Left hindlimb (tissue), 1 donor: ENCODE measurements around the gene CRYGN.
A peak's percentile ranks its signal among the peaks of the same experiment; 100 is the strongest.

Experiments used
- DNase-seq: peaks from one replicate; pipeline ENCODE4 v3.0.0-alpha.2; 2018

Gene CRYGN

DNA sequence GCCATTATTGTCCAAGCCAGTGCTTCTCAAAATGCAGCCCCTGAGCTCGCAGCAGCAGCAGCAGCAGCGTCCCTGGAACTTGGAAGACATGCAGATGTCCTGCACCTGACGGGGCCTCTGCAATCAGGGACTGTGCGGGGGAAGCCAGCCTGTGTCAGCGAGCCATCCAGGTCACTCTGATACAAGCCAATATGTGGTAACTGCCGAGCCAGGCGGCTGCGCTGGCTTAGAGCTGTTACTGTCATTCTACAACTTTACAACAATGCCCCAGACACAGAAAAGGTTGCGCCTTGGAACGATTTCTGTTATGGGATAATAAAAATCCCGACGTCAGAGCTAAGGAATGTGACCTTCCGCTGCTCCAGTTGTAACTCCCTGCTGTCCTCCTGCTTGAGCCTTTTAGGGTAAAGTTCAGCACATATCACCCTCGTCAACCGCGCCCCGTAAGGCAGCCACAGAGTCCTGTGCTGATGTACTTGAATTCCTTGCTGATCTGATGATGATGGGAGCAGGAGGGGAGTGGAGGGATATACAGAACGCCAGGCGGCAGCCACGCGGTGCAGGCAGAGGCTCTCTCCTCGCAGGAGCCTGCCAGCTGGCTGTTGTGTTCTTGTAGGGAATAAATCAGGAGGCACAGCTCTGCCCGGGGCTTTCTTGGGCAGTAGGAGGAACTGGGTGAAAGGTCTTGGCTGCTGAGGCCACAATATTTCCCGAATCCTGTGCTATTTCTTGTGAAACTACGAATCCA, 20.0 kb upstream of the CRYGN start:
- DNase-seq, result peak; percentile 87

DNA sequence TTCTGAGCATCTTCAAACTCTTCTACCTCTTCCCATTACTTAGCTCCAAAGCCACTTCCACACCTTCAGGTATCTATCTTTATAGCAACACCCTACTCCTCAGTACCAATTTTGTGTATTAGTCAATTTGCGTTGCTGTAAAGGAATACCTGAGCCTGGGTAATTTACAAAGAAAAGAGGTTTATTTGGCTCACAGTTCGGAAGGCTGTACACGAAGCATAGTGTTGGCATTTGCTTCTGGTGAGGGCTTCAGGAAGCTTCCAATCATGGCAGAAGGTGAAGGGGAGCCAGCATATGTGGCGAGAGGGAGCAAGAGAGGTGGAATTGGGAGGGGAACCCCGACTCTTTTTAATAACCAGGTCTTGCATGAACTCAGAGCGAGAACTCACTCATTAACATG, 17.6 kb upstream of the CRYGN start:
- DNase-seq, result no peak

DNA sequence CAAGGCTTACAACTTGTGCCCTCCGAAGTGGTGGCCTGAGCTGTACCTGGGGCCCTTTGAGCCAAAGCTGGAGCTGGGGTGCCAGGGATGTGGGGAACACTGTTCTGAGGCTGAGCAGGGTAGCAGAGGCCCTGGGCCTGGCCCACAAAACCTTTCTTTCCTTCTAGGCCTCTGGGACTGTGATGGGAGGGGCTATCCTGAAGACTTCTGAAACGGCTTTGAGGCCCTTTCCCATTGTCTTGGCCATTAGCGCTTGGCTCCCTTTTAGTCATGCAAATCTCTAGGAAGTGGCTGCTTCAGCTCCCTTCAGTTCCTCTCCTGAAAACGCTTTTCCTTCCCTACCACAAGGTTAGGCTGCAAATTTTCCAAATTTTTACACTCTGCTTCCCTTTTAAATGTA, 16.8 kb upstream of the CRYGN start:
- no peak for DNase-seq

DNA sequence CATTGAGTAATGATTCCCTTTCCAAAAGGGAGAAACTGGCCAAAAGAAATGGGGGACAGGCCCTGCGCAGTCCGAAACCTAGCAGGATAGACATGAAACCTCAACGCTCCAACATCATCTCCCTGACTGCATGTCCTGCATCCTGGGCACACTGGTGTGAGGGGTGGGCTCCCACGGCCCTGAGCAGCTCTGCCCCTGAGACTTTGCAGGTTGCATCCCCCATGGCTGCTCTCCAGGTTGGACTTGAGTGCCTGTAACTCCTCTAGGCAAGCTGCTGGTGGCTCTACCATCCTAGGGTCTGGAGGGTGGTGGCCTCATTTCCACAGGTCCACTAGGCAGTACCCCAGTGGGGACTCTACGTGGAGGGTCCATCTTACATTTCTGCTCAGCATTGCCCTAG, 16.3 kb upstream of the CRYGN start:
- no peak for DNase-seq

DNA sequence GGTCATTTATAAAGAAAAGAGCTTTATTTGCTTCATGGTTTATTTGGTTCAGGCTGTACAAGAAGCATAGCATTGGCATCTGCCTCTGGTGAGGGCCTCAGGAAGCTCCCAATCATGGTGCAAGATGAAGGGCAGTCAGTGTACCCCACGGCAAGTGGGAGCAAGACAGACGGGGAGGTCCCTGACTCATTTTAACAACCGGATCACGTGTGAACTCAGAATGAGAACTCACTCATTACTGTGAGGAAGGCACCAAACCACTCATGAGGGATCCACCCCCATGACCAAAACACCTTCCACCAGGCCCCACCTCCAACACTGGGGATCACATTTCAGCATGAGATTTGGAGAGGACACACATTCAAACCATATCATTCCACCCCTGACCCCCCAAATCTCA, 15.7 kb upstream of the CRYGN start:
- DNase-seq, result no peak

DNA sequence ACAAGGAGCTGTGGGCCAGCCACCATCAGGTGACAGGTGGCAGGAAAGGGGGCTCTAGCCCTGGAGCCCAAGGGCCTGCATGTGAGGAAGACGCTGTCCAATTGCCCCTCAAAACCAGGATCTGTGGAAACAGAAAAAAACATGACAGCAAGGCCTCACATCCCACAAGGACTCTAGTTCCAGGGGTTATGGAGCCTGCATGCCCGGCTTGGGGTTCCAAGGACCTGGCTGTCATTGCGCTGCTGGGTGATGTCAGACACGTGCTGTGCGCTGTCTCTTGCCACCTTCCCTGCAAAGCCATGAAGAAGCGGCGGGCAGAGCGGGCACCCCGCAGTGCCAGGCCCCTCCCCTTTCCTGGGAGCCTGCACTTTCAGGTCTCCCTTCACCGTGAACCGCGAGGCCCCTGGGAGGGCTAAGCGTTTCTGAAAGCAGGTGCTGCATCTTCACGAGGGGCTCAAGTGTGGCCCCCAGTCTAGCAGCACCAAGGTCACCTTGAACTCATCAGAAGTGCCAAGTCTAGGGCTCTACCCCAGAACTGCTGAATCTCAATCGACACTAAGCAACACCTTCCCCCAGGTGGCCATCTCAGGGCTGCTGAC, 15.1 kb upstream of the CRYGN start:
- no peak for DNase-seq

DNA sequence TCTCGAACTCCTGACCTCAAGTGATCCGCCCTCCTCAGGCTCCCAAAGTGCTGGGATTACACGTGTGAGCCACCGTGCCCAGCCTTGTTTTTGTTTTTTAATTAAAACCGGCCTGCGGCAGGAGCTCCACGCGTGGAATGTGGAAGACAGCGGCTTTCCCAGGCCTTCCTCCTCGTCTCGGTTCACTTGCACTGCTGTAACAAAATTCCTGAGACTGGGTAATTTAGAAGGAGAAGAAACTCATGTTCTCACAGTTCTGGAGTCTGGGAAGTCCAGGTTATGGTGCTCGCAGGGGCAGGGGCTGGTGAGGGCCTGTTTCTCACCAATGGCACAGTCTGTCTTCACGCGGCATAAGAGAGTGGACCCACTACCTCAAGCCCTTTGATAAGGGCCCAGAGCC, 14.4 kb upstream of the CRYGN start:
- no peak for DNase-seq

DNA sequence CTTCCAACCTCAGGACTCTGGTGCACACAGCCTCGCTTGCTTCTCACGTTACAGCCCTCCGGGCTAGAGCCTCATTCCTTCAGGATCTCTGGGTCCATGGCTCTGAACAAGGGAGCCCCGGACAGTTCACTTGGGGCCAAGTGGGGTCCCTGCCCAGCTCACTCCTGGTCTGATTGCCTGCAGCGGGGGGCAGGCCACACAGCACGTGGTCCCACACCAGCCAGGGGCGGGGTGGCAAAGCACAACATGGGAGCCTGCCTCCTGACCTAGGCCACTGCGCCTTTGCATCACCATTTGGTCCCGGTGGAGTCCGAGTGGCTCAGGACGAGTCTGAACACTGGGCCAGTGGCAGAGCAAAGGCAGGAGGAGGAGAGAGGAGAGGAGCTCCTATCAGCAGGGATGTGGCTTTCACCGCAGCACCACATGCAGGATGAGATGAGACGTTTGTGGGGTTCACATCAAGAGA, 13.4 kb upstream of the CRYGN start:
- DNase-seq, result no peak

DNA sequence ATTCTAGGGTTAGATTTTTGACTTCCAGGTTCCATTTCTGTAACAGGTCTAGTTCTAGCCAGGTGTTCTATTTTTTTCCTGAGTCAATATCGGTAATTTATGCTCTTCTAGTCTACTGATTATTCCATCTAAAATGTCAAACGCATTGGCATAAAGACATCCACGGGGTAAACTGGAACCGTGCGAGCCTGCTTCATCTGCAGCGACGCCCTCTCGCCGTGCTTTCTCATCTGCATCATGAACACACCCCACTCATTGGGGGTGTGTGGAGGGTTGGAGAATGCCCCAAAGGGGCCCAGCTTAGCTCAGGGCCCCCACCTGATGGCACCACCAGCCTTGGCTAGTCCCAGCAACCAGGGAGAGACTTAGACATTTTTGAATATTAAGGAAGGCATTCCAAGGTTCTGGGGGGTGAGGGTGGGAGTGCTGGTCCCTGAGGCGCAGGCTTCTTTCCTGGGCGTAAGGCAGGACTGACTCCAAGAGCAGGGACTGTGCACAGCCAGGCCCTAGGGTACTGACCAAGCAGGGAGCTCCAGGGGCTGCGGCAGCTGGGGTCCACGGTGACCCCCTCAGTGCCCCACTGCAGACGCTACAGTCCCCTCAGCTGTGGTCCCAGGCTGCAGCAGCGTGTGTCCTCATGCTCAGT, 12.9 kb upstream of the CRYGN start:
- no peak for DNase-seq

DNA sequence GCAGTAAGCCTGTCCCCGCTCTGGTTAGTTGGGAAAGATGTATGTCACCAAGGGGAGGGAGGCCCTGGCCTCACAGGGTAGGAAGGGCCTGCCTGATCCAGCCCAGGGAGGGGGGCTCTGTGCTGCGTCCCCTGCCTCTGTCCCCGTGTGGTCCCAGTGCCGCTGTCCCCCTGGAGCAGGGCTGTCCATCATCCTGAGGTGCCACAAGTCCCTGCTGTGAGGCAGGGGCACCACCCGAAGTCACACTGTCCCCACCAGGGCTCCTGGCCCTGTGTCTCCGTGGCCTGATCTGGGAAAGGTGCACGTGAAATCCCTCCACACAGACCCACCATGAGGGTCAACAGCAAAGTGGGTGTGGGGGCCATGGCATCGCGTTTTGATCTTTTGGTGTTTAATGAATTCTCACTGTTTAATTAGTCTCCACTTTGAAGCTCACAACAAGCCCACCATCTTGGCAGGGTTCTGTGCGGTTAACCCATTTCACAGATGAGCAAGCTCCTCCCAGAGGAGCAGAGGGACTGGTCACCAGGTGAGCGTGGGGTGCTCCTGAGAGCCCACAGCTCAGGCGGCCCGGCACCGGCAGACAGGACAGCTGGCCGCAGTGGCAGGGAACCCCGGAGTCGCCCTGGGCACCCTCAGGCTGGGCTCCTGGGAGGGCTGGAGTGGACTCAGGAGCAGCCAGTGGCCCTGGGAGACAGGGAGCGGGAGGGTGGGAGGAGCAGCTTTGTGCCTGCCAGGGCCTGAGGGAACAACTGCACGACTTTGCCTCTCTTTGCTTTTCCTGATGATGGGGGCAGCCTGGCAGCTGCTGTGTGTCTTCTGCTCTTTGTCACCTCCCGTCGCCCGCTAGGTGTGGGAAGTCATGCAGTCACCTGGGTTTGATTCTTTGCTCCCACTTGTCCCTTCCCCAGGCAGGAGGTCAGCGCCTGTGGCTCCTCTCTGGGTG, 12.0 kb upstream of the CRYGN start:
- DNase-seq, result no peak

DNA sequence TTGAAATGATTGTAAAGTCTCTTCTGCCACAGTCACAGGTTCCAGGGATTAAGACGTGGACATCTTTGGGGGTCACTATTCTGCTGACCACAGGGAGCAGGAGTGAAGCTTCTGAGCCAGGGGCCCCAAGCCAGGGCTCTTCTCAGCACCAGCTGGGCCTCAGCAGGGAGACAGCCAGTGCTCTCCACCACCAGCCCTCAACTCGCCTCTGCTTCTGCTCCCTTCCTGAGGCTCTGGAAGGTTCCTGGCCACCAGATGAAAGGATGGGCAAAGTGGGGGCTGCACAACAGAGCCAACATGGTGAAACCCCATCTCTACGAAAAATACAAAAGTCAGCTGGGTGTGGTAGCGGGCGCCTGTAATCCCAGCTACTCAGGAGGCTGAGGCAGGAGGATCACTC, 11.2 kb upstream of the CRYGN start:
- DNase-seq, result no peak

DNA sequence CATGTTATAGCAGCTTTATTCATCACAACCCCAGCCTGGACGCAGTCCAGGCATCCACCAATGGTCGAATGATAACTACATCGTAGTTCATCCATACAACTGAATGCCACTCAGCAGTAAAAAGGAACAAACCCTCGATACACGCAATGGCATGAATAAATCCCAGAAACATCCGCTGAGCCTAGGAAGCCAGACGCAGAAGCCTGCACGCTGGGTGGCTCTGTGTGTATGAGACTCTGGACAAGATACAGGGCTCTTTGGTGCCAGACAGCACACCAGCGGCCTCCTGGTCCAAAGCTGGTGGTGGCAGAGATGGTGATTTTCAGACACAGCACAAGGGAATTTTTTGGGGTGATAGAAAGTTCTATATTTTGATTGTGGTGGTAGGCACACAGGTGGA, 10.0 kb upstream of the CRYGN start:
- DNase-seq, result no peak

DNA sequence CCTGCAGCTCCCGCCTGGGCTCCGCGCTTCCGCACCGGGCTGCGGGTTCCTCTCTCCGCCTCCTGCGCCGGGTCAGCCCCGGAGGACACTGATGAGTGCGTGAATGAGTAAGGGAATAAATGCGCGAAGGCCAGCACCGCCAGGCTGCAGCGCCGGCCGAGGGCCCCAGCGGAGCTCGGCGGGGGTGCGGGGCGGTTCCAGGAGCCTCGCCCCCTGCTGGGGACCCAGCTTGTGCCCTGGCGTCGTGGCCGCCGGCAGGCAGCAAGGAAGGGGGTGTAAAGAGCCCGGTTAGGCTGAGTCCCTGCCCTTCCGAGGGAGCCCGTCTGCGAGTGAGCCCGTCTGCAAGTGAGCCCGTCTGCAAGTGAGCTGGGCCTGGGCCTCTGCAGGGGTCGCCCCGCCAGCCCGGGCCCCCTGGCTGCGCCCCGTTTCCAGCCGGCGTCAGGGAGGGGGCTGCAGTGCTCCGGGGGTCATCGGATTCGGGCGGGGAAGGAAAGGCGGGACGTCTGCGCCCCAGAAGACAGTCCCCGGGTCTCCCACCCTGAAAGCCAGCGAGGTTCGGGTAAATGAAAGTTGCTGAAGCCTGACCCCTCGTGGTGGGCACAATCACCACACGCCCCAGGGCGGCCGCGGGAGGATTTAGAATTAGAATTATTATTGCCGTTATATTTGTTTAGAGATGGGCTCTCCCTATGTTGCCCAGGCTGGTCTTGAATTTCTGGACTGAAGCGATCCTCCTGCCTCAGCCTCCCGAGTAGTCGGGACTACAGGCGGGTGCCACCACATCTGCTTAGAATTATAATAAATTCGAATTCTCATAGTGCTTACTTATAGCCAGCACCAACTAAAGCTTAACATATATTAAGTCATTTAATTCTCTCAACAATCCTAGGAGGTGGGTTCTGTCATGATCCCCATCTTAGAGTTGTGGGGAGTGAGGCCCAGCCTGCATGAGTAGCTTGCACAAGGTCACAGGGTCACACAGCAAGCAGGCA, 8.6 kb upstream of the CRYGN start:
- peak; percentile 78 for DNase-seq

DNA sequence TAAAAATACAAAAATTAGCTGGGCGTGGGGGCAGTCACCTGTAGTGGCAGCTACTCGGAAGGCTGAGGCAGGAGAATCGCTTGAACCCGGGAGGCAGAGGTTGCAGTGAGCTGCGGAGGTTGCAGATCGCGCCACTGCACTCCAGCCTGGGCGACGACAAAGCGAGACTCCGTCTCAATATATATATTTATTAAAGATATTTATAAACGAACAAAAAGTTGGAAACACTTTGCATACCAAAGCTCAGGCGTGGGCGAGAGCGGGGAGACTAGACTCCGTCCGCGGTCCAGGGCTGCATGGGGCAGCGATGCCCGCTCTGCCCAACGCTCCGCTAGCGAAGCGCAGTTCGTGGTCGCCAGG, 7.9 kb upstream of the CRYGN start:
- no peak for DNase-seq

DNA sequence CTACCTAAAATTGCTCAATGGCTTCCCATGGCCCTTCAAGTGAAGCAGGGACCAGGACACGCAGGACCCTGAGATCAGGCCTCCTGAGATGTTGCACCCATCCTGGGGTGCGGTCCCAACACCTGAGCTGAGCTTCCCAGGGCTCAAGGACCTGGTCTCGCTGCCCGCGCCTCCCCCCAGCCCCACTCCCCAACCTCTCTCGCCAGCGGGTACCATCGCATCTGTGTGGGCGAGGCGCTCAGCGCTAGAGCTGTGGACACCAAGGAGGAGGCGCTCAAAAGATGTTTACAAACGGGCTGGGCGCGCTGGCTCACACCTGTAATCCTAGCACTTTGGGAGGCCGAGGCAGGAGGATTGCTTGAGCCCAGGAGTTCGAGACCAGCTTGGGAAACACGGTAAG, 7.4 kb upstream of the CRYGN start:
- no peak for DNase-seq

DNA sequence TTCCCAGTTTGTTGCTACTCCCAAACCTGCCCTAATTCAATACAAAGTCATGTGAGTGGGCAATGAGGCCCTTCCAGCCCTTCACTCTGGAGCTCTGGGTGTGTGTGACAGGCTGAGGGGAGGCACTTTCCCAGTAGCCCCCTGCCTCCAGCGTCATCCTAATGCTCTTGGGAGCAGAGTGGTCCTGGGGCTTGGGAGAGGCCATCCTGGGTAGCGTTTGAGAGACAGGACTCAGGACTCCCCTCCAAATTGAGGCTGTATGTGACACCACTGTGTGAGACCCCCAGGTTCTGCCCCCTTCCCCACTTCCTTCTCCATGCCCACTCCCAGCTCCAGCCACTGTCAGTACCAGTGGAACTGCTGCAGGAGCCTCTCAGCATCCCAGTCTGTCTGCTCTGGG, 6.5 kb upstream of the CRYGN start:
- DNase-seq, result no peak

DNA sequence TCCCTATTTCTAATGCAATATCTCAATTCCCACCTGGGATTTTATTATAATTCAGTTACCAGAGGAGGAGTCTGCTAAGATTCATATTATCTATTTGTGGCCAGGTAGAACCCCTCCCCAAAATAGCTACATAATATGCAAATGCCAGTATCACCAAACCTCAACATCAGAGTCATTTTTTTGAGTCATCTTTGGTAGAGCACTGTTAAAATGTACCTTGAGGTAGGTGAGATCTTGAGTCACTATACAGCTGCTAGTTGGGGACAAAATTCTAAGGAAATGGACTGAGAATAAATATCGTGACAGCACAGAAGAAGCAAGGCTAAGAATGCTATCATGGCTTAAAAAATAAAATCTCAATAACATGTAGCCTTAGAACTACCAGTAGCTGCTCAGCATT, 4.7 kb upstream of the CRYGN start:
- DNase-seq, result no peak

DNA sequence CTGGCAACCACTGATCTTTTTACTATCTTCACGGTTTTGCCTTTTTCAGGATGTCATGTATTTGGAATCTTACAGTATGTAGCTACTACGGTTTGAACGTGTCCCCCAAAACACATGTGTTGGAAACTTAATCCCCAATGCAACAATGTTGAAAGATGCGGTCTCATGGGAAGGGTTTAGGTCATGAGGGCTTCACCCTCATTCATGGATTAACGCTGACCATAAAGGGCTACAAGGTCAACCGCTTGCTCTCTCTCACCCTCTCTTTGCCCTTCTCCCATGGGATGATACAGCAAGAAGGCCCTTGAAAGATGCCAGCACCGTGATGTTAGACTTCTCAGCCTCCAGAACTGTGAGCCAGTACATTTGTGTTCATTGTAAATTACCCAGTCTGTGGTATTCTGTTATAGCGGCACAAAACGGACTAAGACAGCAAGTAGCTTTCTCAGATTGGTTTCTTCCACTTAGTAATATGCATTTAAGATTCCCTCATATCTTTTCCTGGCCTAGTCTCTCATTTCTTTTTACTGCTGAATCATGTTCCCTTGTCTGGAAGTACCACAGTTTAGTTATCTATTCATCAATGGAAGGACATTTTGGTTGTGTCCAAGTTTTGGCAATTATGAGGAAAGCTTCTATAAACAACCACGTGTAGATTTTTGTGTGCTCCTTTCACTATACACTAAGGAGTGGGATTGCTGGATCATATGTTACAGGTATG, 3.0 kb upstream of the CRYGN start:
- no peak for DNase-seq

DNA sequence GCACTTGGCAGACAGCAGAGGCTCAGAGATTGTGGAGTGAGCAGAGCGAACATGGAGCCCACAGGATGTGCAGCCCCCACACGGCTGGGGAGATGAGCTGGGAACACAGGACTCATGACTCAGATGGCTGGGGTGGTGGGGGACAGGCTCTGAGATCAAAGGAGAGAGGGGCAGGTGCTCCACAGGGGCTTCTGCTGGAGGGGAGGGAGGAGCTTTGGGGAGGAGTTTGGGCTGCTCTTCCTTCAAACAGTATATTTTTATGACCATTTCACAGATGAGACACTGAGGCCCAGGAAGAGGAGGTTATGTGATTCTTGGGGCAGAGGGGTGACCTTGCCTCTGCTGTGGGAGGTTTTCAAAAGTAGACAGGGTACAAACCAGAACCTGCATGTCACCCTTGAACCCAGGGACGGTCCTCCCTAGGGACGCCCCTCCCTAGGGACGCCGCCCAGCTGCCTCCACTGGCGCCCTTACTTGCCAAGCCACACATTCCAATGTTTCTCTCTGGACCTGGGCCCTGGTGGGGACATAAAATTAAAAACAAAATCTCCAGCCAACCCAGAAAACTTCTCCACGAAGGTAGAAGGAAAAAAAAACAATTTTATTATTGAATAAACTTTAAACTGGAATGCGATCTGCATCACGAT, 981 bp upstream of the CRYGN start:
- peak; percentile 33 for DNase-seq

DNA sequence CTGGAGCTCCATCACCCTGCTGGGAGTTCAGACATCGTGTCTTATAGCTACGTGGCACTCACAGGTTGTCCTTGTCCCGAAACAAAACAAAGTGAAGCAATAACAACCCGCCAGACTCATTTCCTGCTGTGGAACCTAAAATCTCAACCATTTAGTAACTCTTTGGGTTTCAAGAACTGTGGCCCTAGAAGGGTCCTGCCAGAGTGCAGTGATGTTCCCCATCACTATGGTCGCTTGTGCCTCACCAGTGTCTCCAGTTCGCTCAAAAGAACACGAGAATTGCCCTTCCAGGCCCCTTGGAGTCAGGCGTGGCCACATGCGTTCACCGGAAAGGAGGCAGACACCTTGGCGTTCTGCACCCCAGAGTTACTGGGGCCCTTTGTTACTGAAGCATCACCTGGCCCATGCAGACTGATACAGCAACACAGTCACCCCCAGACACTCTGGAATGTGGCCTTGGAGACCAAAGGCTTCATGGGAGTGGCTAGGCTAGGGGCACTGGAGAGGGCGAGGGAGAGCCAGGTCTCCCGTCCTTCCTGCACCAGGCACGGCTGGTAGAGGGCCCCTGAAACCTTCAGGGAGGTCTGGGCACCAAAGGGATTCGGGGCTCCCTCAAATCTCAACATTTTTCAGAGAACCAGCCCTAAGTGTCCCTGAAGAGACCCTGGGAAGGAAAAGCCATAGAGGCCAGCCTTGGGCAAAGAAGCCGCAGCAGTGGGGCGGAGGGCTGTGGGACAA, 908 bp downstream of the CRYGN start:
- DNase-seq, result peak; percentile 23
